BLaER1 treated with 17β-estradiol and CSF1 and Interleukin-3, amounts not matched to agents 10 nM and 100 nM (cell line): Measurements from ENCODE around the gene ATP13A2.

Experiments
- H3K27ac ChIP-seq, 11 experiments: shearing (Covaris generic); formaldehyde crosslinking; 2 replicates each; pipeline ENCODE4 v1.8.1; 2022
- H3K27me3 ChIP-seq, 11 experiments: shearing (Covaris generic); formaldehyde crosslinking; 2 replicates each; pipeline ENCODE4 v1.8.1; 2022
- H3K36me3 ChIP-seq, 11 experiments: shearing (Covaris generic); formaldehyde crosslinking; 2 replicates each; pipeline ENCODE4 v1.8.1; 2022
- H3K4me1 ChIP-seq, 10 experiments: shearing (Covaris generic); formaldehyde crosslinking; 2 replicates each; pipeline ENCODE4 v1.8.1; 2022
- H3K4me2 ChIP-seq, 11 experiments: shearing (Covaris generic); formaldehyde crosslinking; 2 replicates each; pipeline ENCODE4 v1.8.1; 2022
- H3K4me3 ChIP-seq, 10 experiments: shearing (Covaris generic); formaldehyde crosslinking; 2 replicates each; pipeline ENCODE4 v1.8.1; 2022
- H3K9ac ChIP-seq, 11 experiments: shearing (Covaris generic); formaldehyde crosslinking; 2 replicates each; pipeline ENCODE4 v1.8.1; 2022
- H3K9me3 ChIP-seq, 11 experiments: shearing (Covaris generic); formaldehyde crosslinking; replicated peaks in 1 of 11; 2 replicates each; pipeline ENCODE4 v1.8.1; 2022
- H4K20me1 ChIP-seq, 11 experiments: shearing (Covaris generic); formaldehyde crosslinking; 2 replicates each; pipeline ENCODE4 v1.8.1; 2022
- Cebpa-rat ChIP-seq, 11 experiments: shearing (Covaris generic); IDR thresholded peaks; 2 replicates each; pipeline ENCODE4 v1.8.1; 2022

ATP13A2 gene

GRCh38 chr1:16992675-16993074 is 19.1 kb downstream of the ATP13A2 start:
- Histone ChIP-seq H3K4me3 (no peak overlapping the region), H3K36me3 (peaks cover 10 to 95% (median 78%) of the 10 kb centered on the region in 11 experiments; a peak in 21 of 22 replicates), H4K20me1 (peaks cover 0 to 65% (median 5%) of the 10 kb centered on the region in 11 experiments; a peak in 8 of 22 replicates), H3K27me3 (no peaks in the 10 kb centered on the region), H3K4me2 (peak overlapping the region in 4 of 11 experiments; percentile 48 to 64 (median 62); a peak in 8 of 22 replicates), H3K9me3 (no peaks in the 10 kb centered on the region), H3K9ac (no peak overlapping the region), H3K27ac (no peak overlapping the region), H3K4me1 (peaks cover 0 to 21% (median 11%) of the 10 kb centered on the region in 10 experiments; a peak in 14 of 20 replicates)
- TF ChIP-seq Cebpa-rat (IDR thresholded peaks at IDR 0.05): no peak

GRCh38 chr1:16992102-16992501 is 19.6 kb downstream of the ATP13A2 start:
- Histone ChIP-seq H3K36me3 (peaks cover 16 to 97% (median 81%) of the 10 kb centered on the region in 11 experiments; a peak in 21 of 22 replicates), H3K9ac (no peak overlapping the region), H4K20me1 (peaks cover 0 to 70% (median 5%) of the 10 kb centered on the region in 11 experiments; a peak in 8 of 22 replicates), H3K4me3 (no peak overlapping the region), H3K27ac (no peak overlapping the region), H3K27me3 (no peaks in the 10 kb centered on the region), H3K9me3 (no peaks in the 10 kb centered on the region), H3K4me2 (no peak overlapping the region), H3K4me1 (peaks cover 0 to 21% (median 11%) of the 10 kb centered on the region in 10 experiments; a peak in 14 of 20 replicates)
- TF ChIP-seq Cebpa-rat (IDR thresholded peaks at IDR 0.05): no peak

DNA sequence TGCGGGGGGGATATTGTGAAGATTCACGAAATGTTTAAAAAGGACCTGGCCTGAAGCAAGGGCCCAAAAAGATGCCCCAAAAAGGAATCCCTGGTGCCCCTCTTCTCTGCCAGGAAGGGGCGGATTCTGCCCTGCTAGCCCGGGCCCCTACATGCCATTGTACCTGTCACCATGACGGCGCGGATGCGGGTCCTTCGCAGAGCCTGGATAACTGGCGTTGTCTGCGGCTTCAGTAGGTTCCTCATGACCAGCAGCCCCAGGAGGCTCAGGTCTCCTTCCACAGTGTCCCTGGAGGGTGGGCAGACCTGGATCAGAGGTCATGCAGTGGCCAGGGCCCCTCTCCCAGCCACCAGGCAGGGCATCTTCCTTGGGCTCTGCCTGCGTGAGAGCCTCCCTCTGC is 20.2 kb downstream of the ATP13A2 start:
- H3K27ac ChIP-seq: no peak overlapping the region
- H3K9me3 ChIP-seq: no peaks in the 10 kb centered on the region
- peaks cover 17 to 97% (median 80%) of the 10 kb centered on the region in 11 experiments; a peak in 21 of 22 replicates for H3K36me3 ChIP-seq
- no peak overlapping the region for H3K4me3 ChIP-seq
- no peak overlapping the region for H3K4me2 ChIP-seq
- H3K4me1 ChIP-seq: peaks cover 0 to 21% (median 11%) of the 10 kb centered on the region in 10 experiments; a peak in 14 of 20 replicates
- no peak overlapping the region for H3K9ac ChIP-seq
- H3K27me3 ChIP-seq: no peaks in the 10 kb centered on the region
- peaks cover 0 to 71% (median 5%) of the 10 kb centered on the region in 11 experiments; a peak in 8 of 22 replicates for H4K20me1 ChIP-seq
- no peak for TF ChIP-seq Cebpa-rat (IDR thresholded peaks at IDR 0.05)

DNA sequence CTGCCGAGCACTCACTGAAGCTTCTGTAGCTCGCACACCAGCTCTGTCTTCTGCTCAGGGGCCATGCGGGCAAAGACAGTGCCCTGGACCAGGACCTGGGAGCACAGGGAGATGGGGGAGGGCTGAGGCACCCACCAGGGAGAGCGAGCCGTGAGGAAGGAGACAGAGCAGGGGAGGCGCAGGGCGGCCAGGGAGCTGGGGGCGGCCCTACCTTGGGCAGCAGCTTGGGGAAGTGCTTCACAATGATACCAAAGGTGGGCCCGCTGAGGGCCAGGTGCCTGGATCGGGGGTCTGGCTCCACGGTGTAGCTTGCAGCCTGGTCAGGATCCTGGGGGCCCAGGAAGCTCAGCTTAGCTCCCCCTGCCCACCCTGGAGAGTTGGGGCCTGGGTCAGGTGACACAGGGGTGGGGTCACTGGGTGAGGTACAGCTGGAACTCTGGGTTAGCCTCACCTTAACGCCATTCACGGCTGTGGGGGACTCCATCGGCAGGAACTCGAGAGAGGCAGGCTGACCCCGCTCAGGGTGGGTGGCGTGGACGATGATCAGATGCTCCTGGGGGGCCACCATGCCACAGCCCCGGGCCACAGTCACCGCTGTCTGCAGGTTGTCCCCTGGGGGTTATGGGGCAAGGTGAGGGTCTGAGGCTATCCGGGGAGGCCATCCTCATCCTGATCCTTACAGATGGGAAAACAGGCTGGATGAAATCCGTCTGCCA is 21.9 kb downstream of the ATP13A2 start:
- no peak for TF ChIP-seq Cebpa-rat (IDR thresholded peaks at IDR 0.05)
- no peaks in the 10 kb centered on the region for H3K27me3 ChIP-seq
- peaks cover 0 to 72% (median 5%) of the 10 kb centered on the region in 11 experiments; a peak in 8 of 22 replicates for H4K20me1 ChIP-seq
- peaks cover 14 to 95% (median 78%) of the 10 kb centered on the region in 11 experiments; a peak in 21 of 22 replicates for H3K36me3 ChIP-seq
- no peak overlapping the region for H3K4me3 ChIP-seq
- H3K4me2 ChIP-seq: no peak overlapping the region
- peaks cover 0 to 31% (median 11%) of the 10 kb centered on the region in 10 experiments; a peak in 14 of 20 replicates for H3K4me1 ChIP-seq
- no peak overlapping the region for H3K9ac ChIP-seq
- H3K27ac ChIP-seq: no peak overlapping the region
- no peaks in the 10 kb centered on the region for H3K9me3 ChIP-seq

GRCh38 chr1:16988210-16988609 is 23.5 kb downstream of the ATP13A2 start:
- no peaks in the 10 kb centered on the region for H3K9me3 ChIP-seq
- no peak overlapping the region for H3K9ac ChIP-seq
- no peak overlapping the region for H3K4me2 ChIP-seq
- H3K4me1 ChIP-seq: peaks cover 0 to 22% (median 2%) of the 10 kb centered on the region in 10 experiments; a peak in 12 of 20 replicates
- TF ChIP-seq Cebpa-rat (IDR thresholded peaks at IDR 0.05): no peak
- H3K27me3 ChIP-seq: no peaks in the 10 kb centered on the region
- peaks cover 0 to 82% (median 3%) of the 10 kb centered on the region in 11 experiments; a peak in 8 of 22 replicates for H4K20me1 ChIP-seq
- no peak overlapping the region for H3K4me3 ChIP-seq
- H3K27ac ChIP-seq: no peak overlapping the region
- peaks cover 14 to 84% (median 70%) of the 10 kb centered on the region in 11 experiments; a peak in 21 of 22 replicates for H3K36me3 ChIP-seq

GRCh38 chr1:16986962-16987361 is 24.8 kb downstream of the ATP13A2 start:
- H3K36me3 ChIP-seq: peaks cover 14 to 72% (median 57%) of the 10 kb centered on the region in 11 experiments; a peak in 21 of 22 replicates
- peaks cover 0 to 2% (median 0%) of the 10 kb centered on the region in 11 experiments; a peak in 2 of 22 replicates for H3K27me3 ChIP-seq
- H3K9me3 ChIP-seq: no peaks in the 10 kb centered on the region
- no peak for TF ChIP-seq Cebpa-rat (IDR thresholded peaks at IDR 0.05)
- H3K4me2 ChIP-seq: no peak overlapping the region
- peaks cover 0 to 11% (median 0%) of the 10 kb centered on the region in 10 experiments; a peak in 9 of 20 replicates for H3K4me1 ChIP-seq
- no peak overlapping the region for H3K9ac ChIP-seq
- no peak overlapping the region for H3K27ac ChIP-seq
- H4K20me1 ChIP-seq: peaks cover 0 to 80% (median 0%) of the 10 kb centered on the region in 11 experiments; a peak in 7 of 22 replicates
- H3K4me3 ChIP-seq: no peak overlapping the region

- H3K9me3 ChIP-seq: no peaks in the 10 kb centered on the region
- no peak for TF ChIP-seq Cebpa-rat (IDR thresholded peaks at IDR 0.05)
- H3K36me3 ChIP-seq: peaks cover 14 to 68% (median 53%) of the 10 kb centered on the region in 11 experiments; a peak in 21 of 22 replicates
- H3K27me3 ChIP-seq: peaks cover 0 to 6% (median under 1%) of the 10 kb centered on the region in 11 experiments; a peak in 11 of 22 replicates
- H3K4me2 ChIP-seq: no peak overlapping the region
- no peak overlapping the region for H3K9ac ChIP-seq
- no peak overlapping the region for H3K4me3 ChIP-seq
- no peak overlapping the region for H3K27ac ChIP-seq
- peaks cover 0 to 80% (median 0%) of the 10 kb centered on the region in 11 experiments; a peak in 7 of 22 replicates for H4K20me1 ChIP-seq
- H3K4me1 ChIP-seq: peaks cover 0 to 11% (median 0%) of the 10 kb centered on the region in 10 experiments; a peak in 9 of 20 replicates
These were observed 25.2 kb downstream of the ATP13A2 start for GRCh38 chr1:16986560-16986959.

DNA sequence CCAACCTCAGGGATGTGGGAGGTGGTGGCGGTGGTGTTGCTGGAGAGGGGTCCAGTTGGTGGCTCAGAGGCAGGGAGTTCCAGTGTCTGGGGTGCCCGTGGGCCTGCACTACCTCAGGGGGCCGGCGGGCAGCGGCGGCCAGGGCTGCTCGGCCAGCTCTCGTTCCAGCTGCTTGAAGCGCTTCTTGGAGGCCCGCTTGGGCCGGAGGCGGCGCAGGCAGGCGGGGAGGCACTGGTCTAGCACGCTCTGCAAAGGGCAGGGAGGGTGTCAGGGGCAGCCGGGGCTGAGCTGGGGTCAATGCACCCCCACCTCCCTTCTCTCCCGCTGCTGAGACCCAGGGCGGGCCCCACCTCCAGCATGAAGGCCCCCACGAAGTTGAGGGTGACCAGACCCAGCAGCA is 25.6 kb downstream of the ATP13A2 start:
- peak overlapping the region in 4 of 11 experiments; percentile 15 to 31 (median 22); a peak in 2 of 22 replicates for H3K4me2 ChIP-seq

More for the DNA sequence above, 25.6 kb downstream of the ATP13A2 start:
- Histone ChIP-seq H4K20me1 (peaks cover 0 to 80% (median 0%) of the 10 kb centered on the region in 11 experiments; a peak in 8 of 22 replicates), H3K9ac (peak overlapping the region in 1 of 11 experiments; percentile 24; a peak in 1 of 22 replicates), H3K36me3 (peaks cover 14 to 63% (median 49%) of the 10 kb centered on the region in 11 experiments; a peak in 21 of 22 replicates), H3K4me1 (peaks cover 0 to 11% (median 0%) of the 10 kb centered on the region in 10 experiments; a peak in 9 of 20 replicates), H3K27ac (no peak overlapping the region), H3K27me3 (peaks cover under 1 to 11% (median 5%) of the 10 kb centered on the region in 11 experiments; a peak in 19 of 22 replicates), H3K4me3 (no peak overlapping the region), H3K9me3 (no peaks in the 10 kb centered on the region)
- TF ChIP-seq Cebpa-rat (IDR thresholded peaks at IDR 0.05): no peak
